ENCODE measurements around the gene SLC43A2. TPM values are rescaled to one million over a fixed set of nuclear protein-coding genes. Genes with fewer than 3 reads are reported as not detected.

Gene SLC43A2
- total and polyA plus RNA-seq, 2 of the 13 experiments (the other 11 are each of a cell fraction or from before 2014, with no cell fraction given), result 7.3 to 20.0 TPM

DNA sequence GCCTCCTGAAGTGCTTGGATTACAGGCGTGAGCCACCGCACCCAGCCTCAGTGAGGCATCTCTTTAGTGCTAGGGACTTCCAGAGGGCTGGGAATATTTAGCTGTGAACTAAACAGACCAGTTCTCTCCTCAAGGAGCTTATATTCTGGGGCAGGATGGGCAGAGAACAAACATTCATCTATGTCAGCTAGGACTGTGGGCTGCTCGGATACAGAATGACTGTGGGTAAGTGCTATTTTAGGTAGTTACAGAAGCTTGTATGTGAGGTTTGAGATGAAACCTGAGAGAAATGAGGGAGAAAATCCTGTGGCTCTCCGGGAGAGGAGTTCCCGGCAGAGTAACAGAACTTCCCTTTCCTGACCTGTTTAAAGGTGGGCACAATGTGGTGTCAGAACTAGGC, 106.0 kb downstream of the SLC43A2 start (continued):
- TF ChIP-seq ZNF317 (CRISPR knock-in tag; IDR thresholded peaks at IDR 0.05) (no peak), KDM2A (CRISPR knock-in tag; IDR thresholded peaks at IDR 0.05; ENCODE audit: borderline replicate concordance, low read depth) (no peak), ZFP62 (CRISPR knock-in tag; IDR thresholded peaks at IDR 0.05) (no peak), ELF4 (CRISPR knock-in tag; IDR thresholded peaks at IDR 0.05; ENCODE audit: borderline replicate concordance) (no peak), KDM1A (CRISPR knock-in tag; IDR thresholded peaks at IDR 0.05) (no peak)

DNA sequence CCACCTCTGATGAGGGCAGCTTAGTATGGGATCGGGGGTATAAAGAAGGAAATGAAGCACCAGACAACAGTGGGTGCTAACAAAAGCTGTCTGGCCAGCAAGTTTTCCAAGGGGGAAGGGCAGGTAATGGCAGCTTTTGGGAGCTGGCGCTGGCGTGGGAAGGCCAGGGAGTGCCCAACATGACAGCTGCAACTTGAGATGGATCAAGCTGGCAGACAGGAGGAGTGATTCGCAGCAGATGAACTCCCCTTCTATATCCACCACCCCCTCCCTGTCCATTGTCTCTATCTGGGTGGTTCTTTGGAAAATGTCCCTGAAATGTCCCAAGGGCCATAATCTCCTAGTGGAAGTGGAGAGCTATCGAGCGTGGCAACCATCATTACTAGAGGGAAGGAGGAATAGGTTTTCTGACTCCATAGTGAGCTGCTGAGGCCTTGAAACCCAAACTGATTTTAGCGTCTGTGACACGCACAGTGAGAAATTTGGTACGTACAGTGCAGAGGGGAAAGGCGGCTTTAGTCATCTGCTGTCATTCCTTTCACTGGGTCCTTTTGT, 107.5 kb downstream of the SLC43A2 start:
- no peak overlapping the region for H3K27ac ChIP-seq (ENCODE audit: extremely low read length, insufficient read depth, low read length)
- no peaks in the 10 kb centered on the region; a peak in 1 of 5 replicates for H3K27me3 ChIP-seq (ENCODE audit: control insufficient read depth in 1 of 2, insufficient read depth in 2 of 2, low read length in 2 of 2)
- ATAC-seq, result no peak
- DNase-seq (ENCODE audit: low spot score), result no peak
- ChIA-PET POLR2A (no interaction called here), CTCF (ENCODE audit: low intra/inter-chr PET ratio, low total read pairs) (no interaction called here)
- no peak overlapping the region for H3K4me3 ChIP-seq (replicated peaks in 1 of 3; ENCODE audit: insufficient read depth in 1 of 3, low read depth in 2 of 3, low read length in 3 of 3)
- no peak overlapping the region for H3K4me2 ChIP-seq (ENCODE audit: low read depth, low read length)
- H3K4me1 ChIP-seq (ENCODE audit: insufficient read depth, low read length), result peaks cover 10% of the 10 kb centered on the region
- peaks cover 8% of the 10 kb centered on the region for H3K79me2 ChIP-seq (ENCODE audit: insufficient read depth, low read length)
- BruUV-seq (replicated peaks), result no TSS peak
- WGBS (ENCODE audit: low lambda C conversion rate), result 95% methylated on average over 10 of the region's 10 CpGs
- no peaks in the 10 kb centered on the region for H3K9me3 ChIP-seq (ENCODE audit: low read length)
- no peak overlapping the region for H3K9ac ChIP-seq (ENCODE audit: insufficient read depth, low read depth, low read length)
- peaks cover 2 to 6% of the 10 kb centered on the region in 2 experiments; a peak in 4 of 5 replicates for H3K36me3 ChIP-seq (replicated peaks in 1 of 2; ENCODE audit: control insufficient read depth in 1 of 2, insufficient read depth in 2 of 2, low read length in 2 of 2)
- FAIRE-seq, result no peak
- H2AFZ ChIP-seq (ENCODE audit: low read length), result no peak overlapping the region
- in situ Hi-C loops (cut with HindIII; ENCODE audit: extremely low pct_ligation_motif_present, low pct_unique_long_range_greater_than_20kb) (no loop called here), intact Hi-C loops (cut with micrococcal nuclease; ENCODE audit: unreplicated experiment) (no loop called here)
- H4K20me1 ChIP-seq (ENCODE audit: insufficient read depth, low read length), result no peaks in the 10 kb centered on the region
- TF ChIP-seq, protein P1, sequence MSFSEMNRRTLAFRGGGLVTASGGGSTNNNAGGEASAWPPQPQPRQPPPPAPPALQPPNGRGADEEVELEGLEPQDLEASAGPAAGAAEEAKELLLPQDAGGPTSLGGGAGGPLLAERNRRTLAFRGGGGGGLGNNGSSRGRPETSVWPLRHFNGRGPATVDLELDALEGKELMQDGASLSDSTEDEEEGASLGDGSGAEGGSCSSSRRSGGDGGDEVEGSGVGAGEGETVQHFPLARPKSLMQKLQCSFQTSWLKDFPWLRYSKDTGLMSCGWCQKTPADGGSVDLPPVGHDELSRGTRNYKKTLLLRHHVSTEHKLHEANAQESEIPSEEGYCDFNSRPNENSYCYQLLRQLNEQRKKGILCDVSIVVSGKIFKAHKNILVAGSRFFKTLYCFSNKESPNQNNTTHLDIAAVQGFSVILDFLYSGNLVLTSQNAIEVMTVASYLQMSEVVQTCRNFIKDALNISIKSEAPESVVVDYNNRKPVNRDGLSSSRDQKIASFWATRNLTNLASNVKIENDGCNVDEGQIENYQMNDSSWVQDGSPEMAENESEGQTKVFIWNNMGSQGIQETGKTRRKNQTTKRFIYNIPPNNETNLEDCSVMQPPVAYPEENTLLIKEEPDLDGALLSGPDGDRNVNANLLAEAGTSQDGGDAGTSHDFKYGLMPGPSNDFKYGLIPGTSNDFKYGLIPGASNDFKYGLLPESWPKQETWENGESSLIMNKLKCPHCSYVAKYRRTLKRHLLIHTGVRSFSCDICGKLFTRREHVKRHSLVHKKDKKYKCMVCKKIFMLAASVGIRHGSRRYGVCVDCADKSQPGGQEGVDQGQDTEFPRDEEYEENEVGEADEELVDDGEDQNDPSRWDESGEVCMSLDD (CRISPR knock-in tag; IDR thresholded peaks at IDR 0.05; ENCODE audit: borderline replicate concordance), result no peak
- TF ChIP-seq EHMT2 (IDR thresholded peaks at IDR 0.05; ENCODE audit: borderline replicate concordance, low read depth, low read length), result no peak
- TF ChIP-seq PLRG1 (conservative IDR thresholded peaks at IDR 0.05), result no peak
- TF ChIP-seq ZHX1 (CRISPR knock-in tag; IDR thresholded peaks at IDR 0.05; ENCODE audit: low read depth), result no peak
- no peak for TF ChIP-seq ZNF564 (CRISPR knock-in tag; IDR thresholded peaks at IDR 0.05)
- TF ChIP-seq TMF1 (CRISPR knock-in tag; IDR thresholded peaks at IDR 0.05; ENCODE audit: low read depth), result no peak
- TF ChIP-seq ZNF12 (CRISPR knock-in tag; IDR thresholded peaks at IDR 0.05), result no peak
- no peak for TF ChIP-seq MEIS1 (CRISPR knock-in tag; IDR thresholded peaks at IDR 0.05; ENCODE audit: borderline replicate concordance)
- no peak for TF ChIP-seq ZNF557 (CRISPR knock-in tag; IDR thresholded peaks at IDR 0.05)
- no peak for TF ChIP-seq HOXD1 (CRISPR knock-in tag; IDR thresholded peaks at IDR 0.05)
- no peak for TF ChIP-seq SMAD1 (CRISPR knock-in tag; IDR thresholded peaks at IDR 0.05; ENCODE audit: borderline replicate concordance, low read depth)
- no peak for TF ChIP-seq ZNF124 (CRISPR knock-in tag; IDR thresholded peaks at IDR 0.05)
- TF ChIP-seq TAF15 (IDR thresholded peaks at IDR 0.05; ENCODE audit: low read depth, low read length, poor library complexity, severe bottlenecking), result no peak
- no peak for TF ChIP-seq FOXP1 (IDR thresholded peaks at IDR 0.05)
- no peak for TF ChIP-seq FOXP1 (CRISPR knock-in tag; IDR thresholded peaks at IDR 0.05)
- no peak for TF ChIP-seq CC2D1A (CRISPR knock-in tag; IDR thresholded peaks at IDR 0.05)
- no peak for TF ChIP-seq ARNT (IDR thresholded peaks at IDR 0.05)

All from HepG2 (cell line).